SIG-M5 (cell line): ENCODE data around the gene LEKR1.
"Not testable (repeated sequence)": the region's sequence is repeated elsewhere in the genome, so short reads cannot be mapped to it uniquely, and the experiment has no call there.

Source experiments
- DNase-seq: peaks from one replicate; lab custom pipeline; 2025; lab: John Stamatoyannopoulos, UW

The LEKR1 gene

DNA sequence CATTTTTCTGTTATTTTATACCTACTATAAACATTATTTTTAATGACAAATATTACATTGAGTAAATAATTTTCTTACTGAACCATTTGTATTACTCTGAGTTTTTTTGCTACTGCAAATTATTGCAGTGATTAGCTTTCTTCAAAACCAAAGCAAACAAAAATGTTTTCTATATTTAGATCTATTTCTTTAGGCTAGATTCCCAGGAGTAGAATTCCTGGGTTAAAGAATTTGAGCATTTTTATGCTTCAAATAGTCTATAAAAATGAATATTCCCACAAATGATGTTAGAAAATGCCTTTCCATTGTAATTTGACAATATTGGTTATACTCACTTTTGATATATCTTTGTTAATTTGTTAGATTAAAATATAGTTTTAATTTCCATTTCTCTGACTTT lies 76.8 kb downstream of the LEKR1 start:
- DNase-seq: no peak

DNA sequence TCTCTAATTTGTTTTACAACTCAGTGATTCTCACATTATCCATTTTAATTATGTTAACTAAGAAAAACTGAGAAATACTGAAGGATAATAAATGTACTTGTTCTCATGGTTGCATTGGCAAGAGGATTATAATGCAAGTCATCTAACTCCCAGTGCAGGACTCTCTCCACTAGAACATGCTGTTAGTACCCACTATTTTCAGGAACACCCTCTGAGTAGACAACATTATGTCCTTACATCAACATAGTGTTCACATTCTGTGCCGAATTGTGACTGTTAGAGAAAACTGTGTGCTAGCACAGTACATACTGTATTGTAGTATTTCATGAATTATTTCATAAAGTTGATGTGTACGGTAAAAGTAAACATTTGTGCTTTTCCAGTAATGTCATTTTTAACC lies 80.1 kb downstream of the LEKR1 start:
- no peak for DNase-seq

DNA sequence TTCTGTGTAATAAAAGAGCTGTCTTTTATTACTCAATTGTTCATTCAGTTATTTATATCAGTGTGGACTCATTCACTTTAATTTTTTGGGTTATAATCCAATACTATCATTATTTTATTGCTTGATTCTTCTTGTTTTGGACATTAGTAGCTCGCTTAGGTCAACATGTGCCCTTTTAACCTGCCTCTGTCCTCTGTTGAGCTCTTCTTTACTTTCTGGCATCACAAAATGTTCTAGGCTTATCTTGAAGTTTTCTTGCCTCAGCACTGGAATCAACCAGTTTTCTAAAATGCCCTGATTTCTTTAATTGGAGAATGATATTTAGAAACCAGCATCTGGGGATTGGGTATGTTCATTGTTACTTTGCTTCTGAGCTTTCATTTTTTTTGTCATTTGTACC lies 82.2 kb downstream of the LEKR1 start:
- DNase-seq: no peak

DNA sequence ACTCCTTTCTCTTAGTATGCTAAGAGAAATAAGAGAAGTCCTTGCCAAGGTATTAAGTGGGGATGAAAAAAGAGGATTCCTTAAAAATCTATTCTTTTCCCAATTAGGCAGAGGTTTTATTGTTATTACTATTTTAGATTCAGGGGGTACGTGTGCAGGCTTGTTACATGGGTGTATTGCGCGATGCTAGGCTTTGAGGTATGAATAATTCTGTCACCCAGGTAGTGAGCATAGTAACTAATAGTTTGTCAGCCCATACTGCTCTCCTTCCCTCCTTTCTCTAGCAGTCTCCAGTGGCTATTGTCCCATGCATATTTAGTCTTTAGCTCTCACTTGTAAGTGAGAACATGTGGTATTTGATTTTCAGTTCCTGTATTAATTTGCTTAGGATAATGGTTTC lies 83.9 kb downstream of the LEKR1 start:
- DNase-seq: no peak

DNA sequence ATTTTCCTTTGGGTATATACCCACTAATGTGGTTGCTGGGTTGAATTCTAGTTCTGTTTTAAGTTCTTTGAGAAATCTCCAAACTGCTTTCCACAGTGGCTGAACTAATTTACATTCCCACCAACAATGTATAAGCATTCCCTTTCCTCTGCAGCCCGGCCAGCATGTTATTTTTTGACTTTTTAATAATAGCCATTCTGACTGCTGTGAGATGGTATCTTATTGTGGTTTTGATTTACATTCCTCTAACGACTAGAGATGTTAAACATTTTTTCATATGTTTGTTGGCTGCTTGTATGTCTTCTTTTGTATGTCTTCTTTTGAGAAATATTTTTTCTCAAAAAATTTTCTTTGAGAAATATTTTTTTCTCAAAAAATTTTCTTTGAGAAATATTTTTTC lies 84.7 kb downstream of the LEKR1 start:
- DNase-seq: not testable (repeated sequence)

DNA sequence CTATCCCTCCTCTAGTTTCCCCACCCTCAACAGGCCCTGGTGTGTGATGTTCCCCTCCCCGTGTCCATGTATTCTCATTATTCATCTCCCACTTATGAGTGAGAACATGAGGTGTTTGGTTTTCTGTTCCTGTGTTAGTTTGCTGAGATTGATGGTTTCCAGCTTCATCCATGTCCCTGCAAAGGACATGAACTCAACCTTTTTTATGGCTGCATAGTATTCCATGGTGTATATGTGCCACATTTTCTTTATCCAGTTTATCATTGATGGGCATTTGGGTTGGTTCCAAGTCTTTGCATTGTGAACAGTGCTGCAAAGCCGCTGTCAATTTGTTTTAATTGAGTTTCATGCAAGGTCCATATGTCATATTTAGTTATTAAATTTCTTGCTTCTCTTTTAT lies 88.1 kb downstream of the LEKR1 start:
- DNase-seq: not testable (repeated sequence)

DNA sequence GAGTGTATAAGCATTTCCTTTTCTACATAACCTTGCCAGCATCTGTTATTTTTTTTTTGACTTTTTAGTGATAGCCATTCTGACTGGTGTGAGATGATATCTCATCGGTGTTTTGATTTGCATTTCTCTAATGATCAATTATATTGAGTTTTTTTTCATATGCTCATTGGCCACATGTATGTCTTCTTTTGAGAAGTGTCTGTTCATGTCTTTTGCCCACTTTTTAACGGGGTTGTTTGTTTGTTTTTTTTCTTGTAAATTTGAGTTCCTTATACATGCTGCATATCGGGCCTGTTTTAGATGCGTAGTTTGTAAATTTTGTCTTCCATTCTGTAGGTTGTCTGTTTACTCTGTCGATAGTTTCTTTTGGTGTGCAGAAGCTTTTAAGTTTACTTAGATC lies 89.2 kb downstream of the LEKR1 start:
- no peak for DNase-seq

DNA sequence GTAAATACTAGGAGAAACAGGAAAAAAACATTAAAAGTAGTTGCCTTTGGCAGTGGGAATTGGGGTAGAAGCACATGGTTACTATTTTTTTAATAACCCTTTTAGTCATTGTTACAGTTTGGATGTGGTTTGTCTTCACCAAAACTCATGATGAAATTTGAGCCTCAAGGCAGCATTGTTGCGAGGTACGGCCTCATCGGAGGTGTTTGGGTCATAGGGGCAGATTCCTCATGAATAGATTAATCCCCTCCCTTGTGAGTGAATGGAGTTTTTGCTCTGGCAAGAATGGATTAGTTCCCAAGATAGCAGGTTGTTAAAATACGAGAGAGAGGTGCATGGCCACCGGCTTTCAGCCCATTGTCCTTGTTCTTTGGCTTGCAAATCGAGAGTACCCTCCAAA lies 92.6 kb downstream of the LEKR1 start:
- no peak for DNase-seq

DNA sequence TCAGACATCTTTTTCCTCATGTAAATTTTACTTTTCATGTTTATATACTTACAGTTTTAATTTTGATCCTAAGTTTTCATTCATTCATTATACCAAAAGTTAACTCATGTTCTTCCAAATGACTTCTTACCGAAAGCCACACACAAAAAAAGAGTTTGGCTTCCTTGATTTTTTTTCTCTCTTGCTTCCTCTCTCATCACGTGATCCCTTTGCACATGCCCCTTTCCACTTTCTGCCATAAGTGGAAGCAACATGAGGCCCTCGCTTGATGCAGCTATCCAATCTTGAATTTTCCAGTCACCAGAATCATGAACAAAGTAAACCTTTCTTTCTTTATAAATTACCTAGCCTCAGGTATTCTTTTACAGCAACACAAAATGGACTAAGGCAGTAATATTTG lies 93.7 kb downstream of the LEKR1 start:
- no peak for DNase-seq

DNA sequence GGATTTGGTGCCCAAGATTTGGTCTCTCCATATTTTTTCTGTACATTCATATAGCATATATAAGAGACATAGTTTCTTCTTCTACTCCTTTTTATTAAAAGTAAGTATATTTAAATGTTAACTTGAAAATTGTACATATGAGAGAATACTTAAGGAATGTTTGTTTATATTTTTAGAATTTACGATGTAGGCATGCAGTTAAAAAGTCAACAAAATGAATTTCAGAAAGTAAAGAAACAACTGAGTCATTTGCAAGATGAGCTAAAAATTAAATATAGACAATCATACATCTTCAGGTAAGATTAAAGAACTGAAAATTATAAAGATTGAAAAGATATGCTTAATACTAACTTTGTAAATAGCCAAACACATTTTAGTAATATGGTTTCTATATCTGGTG lies 94.2 kb downstream of the LEKR1 start:
- no peak for DNase-seq

DNA sequence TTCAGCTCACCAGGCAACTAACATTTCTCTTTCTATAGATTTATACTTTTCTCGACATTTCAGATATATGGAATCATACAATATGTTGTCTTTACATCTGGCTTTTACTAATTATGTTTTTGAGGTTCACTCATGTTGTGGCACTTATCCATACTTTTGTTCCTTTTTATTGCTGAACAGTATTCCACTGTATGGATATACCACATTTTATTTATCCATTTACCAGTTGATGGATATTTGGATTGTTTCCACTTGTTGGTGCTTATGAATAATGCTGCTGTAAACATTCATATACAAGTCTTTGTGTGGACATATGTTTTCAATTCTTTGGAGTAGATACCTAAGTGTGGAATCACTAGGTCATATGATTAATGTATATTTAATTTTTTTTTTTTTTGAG lies 97.2 kb downstream of the LEKR1 start:
- DNase-seq: no peak

DNA sequence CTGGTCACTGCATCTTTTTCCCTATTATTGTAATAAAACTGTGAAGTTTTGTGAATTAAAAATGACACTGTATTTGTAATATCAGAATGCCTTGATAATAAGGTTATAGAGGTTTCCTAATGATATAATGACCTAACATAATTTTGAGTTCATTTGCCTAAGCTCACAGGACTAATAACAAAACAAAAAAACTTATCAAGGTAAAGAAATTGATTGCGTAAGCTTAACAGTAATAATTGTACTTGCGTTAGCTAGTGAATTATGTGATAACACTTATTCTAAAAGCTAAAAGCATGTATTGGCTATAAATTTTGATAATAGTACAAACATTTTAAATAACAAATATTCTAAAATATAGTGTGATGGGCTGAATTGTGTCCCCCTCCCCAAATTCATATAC lies 112.6 kb downstream of the LEKR1 start:
- no peak for DNase-seq

DNA sequence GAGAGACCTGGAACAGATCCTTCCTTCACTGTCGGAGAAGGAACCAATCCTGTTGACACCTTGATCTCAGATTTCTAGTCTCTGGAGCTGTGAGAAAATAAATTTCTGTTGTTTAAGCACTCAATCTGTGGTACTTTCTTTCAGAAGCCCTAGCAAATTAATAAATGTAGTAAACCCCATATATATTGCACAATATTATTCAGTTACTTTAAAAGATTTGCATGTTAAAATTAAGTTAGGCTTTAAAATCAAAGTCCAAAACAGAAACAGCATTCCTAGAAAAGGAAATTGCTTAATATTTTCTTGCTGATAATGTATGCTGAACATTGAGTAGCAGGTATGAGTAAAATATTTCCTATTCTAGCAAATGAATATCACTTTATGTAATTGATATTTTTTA lies 113.2 kb downstream of the LEKR1 start:
- DNase-seq: no peak

DNA sequence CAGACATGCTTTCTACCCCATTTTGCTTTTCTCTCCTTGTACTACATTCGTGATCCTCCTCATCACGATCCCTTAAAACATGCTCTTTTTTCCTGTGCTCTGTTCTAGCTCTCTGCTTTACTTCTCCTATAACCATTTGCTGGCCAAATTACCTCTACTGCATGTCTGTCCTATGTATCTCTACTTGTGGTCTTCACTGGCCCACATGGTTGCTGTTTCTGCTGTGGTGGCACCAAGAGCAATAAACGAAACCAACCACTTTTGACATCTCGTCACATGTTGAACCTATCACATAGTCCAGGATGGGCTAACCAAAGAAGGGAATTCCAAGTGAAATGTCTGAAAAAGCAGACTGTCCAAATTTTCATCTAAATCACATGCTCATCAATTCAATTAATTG lies 115.2 kb downstream of the LEKR1 start:
- no peak for DNase-seq

DNA sequence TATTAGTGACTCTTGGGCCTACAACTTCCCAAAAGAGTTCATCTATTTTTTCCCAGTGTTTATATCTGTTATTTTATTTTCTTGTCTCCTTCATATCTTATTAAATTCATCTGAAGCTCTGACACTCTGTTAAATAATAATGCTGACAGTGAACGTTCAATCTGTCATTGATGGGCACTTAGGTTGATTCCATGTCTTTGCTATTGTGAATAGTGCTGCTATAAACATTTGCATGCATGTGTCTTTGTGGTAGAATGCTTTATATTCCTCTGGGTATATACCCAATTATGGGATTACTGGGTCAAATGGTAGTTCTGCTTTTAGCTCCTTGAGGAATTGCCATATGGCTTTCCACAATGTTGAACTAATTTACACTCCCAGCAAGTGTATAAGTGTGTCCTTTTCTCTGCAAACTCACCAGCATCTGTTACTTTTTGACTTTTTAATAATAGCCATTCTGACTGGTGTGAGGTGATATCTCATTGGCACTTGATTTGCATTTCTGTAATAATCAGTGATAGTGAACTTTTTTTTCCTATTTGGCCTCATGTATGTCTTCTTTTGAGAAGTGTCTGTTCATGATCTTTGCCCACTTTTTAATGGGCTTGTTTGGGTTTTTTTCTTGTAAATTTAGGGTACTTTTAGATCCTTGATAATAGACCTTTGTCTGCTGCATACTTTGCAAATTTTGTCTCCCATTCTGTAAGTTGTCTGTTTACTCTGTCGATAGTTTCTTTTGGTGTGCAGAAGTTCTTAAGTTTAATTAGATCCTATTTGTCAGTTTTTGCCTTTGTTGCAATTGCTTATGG lies 122.5 kb downstream of the LEKR1 start:
- DNase-seq: no peak

DNA sequence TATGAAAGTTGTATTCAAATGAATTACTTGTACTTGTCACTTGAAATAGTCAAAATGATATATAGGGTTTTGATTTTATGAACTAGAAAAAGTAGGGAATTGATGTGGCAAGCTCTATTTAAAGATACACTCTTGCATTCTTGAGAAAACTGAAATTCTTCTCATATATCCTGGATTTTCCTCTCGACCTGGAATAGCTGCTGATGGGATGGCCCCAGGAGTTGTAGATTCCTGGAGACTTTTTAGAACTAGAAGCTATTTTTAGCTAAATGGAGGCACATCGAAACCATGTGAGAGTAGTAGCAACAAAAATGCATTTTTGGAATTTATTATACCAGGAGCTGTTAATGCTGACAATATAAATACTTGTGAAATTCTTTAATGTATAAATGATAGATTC lies 125.9 kb downstream of the LEKR1 start:
- DNase-seq: no peak

DNA sequence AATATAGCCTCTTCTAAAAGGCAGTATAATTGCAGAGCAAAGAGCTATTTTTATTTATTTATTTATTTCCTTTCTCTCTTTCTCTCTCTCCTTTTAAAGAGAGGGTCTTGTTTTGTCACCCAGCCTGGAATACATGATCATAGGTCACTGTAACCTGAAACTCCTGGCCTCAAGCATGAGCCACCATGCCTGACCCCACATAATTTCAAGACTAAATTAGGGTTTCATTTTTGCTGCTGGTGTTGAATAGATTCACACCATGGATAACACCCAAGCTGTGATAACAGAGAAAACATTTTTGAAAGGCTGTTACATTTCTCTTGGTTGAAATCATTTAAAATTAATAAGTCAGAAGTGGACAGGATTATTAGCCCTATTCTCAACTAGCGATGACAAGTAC lies 131.6 kb downstream of the LEKR1 start:
- no peak for DNase-seq

DNA sequence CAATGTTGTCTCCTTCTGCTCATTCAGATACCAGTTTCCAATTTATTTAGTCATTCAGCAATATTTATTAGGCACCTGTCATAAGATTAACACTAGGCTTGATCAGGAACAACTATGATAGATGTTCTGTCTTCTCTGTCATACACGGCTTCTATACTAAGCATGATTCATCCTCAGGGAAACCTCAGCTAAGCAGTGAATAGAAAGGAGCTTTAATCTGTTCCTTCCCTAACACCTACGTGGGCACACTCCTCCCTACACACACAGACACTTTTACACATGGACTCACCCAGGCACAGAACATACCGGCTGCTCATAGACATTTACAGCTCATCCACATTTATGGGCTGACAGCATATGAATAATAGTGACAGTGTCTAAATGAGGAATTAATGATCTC lies 136.9 kb downstream of the LEKR1 start:
- DNase-seq: no peak

DNA sequence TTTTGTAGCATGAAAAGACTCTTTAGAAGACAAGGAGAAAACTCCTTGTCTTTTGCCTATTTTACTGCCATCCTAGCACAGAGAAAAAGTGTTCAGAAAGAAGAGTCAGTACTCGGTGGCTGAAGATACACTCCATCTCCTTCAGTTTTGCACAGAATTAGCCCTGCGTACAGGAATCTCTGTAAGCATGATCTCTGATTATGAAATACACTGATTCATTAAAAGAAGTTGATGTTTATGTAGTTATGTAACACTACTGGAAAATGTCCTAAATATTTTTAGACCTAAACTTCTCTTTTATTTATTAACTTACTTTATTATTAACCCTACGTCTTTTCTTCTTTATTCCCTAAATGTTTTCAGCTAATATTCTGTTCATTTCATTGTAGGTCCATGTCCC lies 138.4 kb downstream of the LEKR1 start:
- no peak for DNase-seq

DNA sequence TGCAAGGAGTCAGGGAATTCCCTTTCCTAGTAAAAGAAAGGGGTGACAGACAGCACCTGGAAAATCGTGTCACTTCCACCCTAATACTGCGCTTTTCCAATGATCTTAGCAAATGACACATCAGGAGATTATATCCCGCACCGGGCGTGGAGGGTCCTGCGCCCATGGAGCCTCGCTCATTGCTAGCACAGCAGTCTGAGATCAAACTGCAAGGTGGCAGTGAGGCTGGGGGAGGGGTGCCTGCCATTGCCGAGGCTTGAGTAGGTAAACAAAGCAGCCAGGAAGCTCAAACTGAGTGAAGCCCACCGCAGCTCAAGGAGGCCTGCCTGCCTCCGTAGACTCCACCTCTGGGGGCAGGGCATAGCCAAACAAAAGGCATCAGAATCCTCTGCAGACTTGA lies 140.2 kb downstream of the LEKR1 start:
- not testable (repeated sequence) for DNase-seq

DNA sequence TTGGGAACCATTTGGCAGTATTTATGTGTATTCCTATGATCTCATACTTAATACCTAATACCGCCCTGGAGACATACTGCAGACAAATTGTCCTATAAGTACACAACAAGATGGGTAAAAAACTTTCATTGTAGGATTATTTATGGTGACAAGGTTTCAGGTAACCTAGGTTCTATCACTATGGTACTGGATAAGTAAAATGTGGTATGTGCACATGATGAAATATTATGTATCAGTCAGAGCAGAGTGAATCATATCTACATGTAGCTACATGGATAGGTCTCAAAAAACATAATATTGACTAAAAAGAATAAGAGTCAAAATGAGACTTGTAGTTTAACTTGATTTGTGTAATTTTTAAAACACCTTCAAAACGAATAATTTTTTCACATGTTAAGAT lies 147.8 kb downstream of the LEKR1 start:
- no peak for DNase-seq

DNA sequence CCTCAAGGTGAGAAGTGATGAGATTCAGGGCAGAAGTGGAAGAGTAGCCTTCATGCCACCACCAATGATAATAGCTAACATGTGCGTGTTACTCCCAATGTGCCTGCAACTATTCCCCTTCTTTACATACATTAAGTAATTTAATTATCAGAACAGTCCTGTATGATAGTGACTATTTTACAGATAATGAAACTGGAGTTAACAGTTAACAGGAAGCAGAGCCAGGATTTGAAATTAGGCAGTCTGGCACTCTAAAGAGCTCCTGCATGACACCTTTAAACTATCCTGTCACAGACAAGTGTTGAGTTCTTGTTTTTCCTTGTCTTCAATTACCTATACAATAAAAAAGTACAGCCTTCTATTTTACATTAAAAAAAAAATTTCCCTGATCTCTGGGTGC lies 148.8 kb downstream of the LEKR1 start:
- no peak for DNase-seq

DNA sequence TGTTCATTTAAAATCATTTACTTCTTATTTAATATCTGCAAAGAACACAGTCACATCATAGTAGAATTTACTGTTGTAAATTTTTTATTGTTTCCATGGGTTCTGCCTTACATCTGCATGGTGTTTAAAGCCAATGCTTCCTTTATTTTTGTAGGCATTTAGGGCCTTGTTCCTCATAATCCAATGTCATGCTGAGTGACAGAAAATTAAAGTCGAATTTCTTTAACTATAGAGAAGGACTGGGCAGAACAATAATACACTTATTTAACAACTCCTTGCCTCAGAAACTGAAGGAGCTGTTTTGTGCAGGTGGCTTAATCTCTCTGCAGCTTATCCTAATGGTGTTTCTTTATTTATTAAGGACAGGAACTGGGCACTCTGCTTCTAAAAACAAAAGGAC lies 149.6 kb downstream of the LEKR1 start:
- no peak for DNase-seq

DNA sequence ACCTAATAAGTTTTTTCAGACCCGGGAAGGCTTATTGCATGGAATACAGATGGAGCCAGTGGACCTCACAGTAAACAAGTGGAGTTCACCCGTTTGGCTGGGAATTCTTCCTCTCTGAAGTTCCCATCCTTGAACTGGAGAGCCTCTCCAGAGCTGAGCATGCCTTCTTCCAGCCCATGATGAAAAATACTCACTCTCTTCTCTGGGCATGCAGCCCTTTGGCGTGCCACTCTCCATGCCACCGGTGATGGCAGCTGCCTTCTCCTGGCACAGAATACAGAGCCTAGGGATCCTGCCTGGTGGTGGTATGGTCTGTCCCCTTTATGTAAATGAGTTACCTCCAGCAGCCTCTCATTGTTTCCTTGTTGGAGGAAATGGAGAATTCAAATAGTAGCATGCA lies 150.8 kb downstream of the LEKR1 start:
- DNase-seq: no peak
